ENCODE measurements around the gene PRKCQ.

Gene PRKCQ

DNA sequence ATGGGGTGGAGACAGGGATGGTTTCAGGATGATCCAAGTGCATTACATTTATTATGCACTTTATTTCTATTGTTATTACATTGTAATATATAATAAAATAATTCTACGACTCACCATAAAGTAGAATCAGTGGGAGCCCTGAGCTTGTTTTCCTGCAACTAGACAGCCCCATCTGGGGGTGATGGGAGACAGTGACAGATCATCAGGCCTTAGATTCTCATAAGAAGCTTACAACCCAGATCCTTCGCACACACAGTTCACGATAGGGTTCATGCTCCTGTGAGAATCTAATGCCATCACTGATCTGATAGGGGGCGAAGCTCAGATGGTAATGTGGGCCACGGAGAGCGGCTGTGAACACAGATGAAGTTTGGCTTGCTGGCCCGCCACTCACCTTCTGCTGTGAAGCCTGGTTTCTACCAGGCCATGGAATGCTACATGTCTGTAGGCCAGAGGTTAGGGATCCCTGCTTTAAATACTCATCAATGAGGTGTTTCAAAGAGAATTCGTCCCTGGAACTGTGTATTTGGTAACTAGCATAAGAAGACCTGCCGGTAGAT, 21.2 kb upstream of the PRKCQ start:
- DNase-seq (ENCODE audit: low read depth in 1 of 2, low spot score in 1 of 2), result no peak
- Histone ChIP-seq H3K27me3 (ENCODE audit: insufficient read depth, poor library complexity, severe bottlenecking) (no peaks in the 10 kb centered on the region), H3K27ac (replicated peaks) (no peak overlapping the region), H3K4me3 (replicated peaks; ENCODE audit: insufficient read depth, low read length) (no peak overlapping the region)
- no peak for TF ChIP-seq POLR2AphosphoS5 (IDR thresholded peaks at IDR 0.05; ENCODE audit: low read depth)

DNA sequence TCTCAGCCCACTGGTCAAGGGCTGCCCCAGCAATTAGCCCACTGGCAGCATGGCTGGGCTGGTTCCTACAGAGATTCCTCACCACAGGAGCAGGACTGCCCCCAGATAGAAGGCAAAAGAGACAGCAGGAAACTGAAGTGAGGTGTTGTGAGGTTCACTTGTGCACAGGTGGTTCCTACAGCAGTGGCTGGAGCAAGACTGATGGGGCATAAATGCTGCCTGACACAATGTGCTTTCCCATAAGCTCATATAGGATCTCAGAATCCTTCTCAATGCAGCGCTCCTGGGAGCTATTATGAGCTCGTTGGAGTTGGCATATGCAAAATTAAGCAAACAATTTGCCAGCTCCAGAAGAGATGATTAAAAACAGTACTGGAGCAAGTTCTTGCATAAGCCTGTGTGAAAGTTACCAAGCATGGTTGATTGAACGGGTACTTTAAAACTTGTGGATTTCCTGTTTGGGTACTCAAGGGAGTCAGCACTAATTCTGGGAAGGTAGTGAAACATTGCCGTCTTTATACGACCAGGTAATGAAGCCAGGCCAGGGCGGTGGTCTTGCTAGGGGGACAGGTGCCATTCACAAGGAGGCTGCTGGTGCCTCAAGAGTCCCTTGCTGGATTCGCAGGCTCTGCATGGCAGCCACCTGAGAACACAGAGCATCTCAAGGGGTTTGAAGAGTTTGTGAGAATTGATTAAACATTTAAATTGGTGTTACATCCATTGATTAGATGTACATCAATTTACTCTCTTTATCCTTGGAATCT, 20.3 kb upstream of the PRKCQ start:
- Histone ChIP-seq H3K27me3 (ENCODE audit: insufficient read depth, poor library complexity, severe bottlenecking) (no peaks in the 10 kb centered on the region), H3K27ac (replicated peaks) (no peak overlapping the region), H3K4me3 (replicated peaks; ENCODE audit: insufficient read depth, low read length) (no peak overlapping the region)
- TF ChIP-seq, protein P1, sequence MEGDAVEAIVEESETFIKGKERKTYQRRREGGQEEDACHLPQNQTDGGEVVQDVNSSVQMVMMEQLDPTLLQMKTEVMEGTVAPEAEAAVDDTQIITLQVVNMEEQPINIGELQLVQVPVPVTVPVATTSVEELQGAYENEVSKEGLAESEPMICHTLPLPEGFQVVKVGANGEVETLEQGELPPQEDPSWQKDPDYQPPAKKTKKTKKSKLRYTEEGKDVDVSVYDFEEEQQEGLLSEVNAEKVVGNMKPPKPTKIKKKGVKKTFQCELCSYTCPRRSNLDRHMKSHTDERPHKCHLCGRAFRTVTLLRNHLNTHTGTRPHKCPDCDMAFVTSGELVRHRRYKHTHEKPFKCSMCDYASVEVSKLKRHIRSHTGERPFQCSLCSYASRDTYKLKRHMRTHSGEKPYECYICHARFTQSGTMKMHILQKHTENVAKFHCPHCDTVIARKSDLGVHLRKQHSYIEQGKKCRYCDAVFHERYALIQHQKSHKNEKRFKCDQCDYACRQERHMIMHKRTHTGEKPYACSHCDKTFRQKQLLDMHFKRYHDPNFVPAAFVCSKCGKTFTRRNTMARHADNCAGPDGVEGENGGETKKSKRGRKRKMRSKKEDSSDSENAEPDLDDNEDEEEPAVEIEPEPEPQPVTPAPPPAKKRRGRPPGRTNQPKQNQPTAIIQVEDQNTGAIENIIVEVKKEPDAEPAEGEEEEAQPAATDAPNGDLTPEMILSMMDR (IDR thresholded peaks at IDR 0.05; ENCODE audit: insufficient read depth, low read length), result no peak
- TF ChIP-seq, protein P2, sequence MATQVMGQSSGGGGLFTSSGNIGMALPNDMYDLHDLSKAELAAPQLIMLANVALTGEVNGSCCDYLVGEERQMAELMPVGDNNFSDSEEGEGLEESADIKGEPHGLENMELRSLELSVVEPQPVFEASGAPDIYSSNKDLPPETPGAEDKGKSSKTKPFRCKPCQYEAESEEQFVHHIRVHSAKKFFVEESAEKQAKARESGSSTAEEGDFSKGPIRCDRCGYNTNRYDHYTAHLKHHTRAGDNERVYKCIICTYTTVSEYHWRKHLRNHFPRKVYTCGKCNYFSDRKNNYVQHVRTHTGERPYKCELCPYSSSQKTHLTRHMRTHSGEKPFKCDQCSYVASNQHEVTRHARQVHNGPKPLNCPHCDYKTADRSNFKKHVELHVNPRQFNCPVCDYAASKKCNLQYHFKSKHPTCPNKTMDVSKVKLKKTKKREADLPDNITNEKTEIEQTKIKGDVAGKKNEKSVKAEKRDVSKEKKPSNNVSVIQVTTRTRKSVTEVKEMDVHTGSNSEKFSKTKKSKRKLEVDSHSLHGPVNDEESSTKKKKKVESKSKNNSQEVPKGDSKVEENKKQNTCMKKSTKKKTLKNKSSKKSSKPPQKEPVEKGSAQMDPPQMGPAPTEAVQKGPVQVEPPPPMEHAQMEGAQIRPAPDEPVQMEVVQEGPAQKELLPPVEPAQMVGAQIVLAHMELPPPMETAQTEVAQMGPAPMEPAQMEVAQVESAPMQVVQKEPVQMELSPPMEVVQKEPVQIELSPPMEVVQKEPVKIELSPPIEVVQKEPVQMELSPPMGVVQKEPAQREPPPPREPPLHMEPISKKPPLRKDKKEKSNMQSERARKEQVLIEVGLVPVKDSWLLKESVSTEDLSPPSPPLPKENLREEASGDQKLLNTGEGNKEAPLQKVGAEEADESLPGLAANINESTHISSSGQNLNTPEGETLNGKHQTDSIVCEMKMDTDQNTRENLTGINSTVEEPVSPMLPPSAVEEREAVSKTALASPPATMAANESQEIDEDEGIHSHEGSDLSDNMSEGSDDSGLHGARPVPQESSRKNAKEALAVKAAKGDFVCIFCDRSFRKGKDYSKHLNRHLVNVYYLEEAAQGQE (IDR thresholded peaks at IDR 0.05; ENCODE audit: insufficient replicate concordance, low read depth), result no peak
- TF ChIP-seq SPI1 (IDR thresholded peaks at IDR 0.05; ENCODE audit: borderline replicate concordance, low read depth) (no peak), POLR2AphosphoS5 (IDR thresholded peaks at IDR 0.05; ENCODE audit: low read depth) (no peak), GABPA (IDR thresholded peaks at IDR 0.05; ENCODE audit: low read depth) (no peak)
- no peak for DNase-seq (ENCODE audit: low read depth in 1 of 2, low spot score in 1 of 2)

DNA sequence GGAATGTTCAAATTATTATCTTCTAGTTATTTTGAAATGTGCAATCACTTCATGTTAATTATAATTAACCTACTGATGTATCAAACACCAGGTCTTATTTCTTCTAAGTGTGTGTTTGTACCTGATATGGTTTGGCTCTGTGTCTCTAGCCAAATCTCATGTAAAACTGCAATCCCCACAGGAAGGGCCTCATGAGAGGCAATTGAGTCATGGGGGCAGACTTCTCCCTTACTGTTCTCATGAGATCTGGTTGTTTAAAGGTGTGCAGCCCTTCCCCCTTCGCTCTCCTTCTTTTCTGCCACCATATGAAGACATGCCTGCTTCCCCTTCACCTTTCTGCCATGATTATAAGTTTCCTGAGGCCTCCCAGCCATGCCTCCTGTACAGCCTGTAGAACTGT, 18.6 kb upstream of the PRKCQ start:
- TF ChIP-seq, protein P1 (IDR thresholded peaks at IDR 0.05; ENCODE audit: insufficient read depth, low read length), result no peak
- TF ChIP-seq POLR2AphosphoS5 (IDR thresholded peaks at IDR 0.05; ENCODE audit: low read depth) (no peak), SPI1 (IDR thresholded peaks at IDR 0.05; ENCODE audit: borderline replicate concordance, low read depth) (no peak), GABPA (IDR thresholded peaks at IDR 0.05; ENCODE audit: low read depth) (no peak)
- TF ChIP-seq, protein P2 (IDR thresholded peaks at IDR 0.05; ENCODE audit: insufficient replicate concordance, low read depth), result no peak
- Histone ChIP-seq H3K4me3 (replicated peaks; ENCODE audit: insufficient read depth, low read length) (no peak overlapping the region), H3K27ac (replicated peaks) (no peak overlapping the region), H3K27me3 (ENCODE audit: insufficient read depth, poor library complexity, severe bottlenecking) (no peaks in the 10 kb centered on the region)
- no peak for DNase-seq (ENCODE audit: low read depth in 1 of 2, low spot score in 1 of 2)

DNA sequence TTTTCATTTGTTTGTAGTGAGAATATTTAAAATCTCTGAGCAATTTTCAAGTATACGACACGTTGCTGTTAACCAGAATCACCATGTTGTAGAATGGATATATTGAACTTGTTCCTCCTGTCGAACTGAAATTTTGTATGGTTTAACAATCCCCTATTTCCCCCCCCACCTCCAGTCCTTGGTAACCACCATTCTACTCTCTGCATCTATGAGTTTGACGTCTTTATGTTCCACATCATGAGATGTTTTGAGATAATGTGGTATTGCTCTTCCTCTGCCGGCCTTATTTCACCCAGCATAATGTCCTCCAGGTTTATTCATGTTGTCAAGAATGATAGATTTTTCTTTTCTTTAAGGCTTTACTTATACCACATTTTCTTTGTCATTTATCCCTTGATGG, 17.4 kb upstream of the PRKCQ start:
- no peak overlapping the region for H3K4me3 ChIP-seq (replicated peaks; ENCODE audit: insufficient read depth, low read length)
- no peak for DNase-seq (ENCODE audit: low read depth in 1 of 2, low spot score in 1 of 2)
- no peak overlapping the region for H3K27ac ChIP-seq (replicated peaks)
- H3K27me3 ChIP-seq (ENCODE audit: insufficient read depth, poor library complexity, severe bottlenecking), result no peaks in the 10 kb centered on the region
- TF ChIP-seq, protein P1 (IDR thresholded peaks at IDR 0.05; ENCODE audit: insufficient read depth, low read length), result no peak
- no peak for TF ChIP-seq SPI1 (IDR thresholded peaks at IDR 0.05; ENCODE audit: borderline replicate concordance, low read depth)

Measured in HL-60 (cell line).